ENCODE data around the gene LPIN1. TPM values are rescaled to one million over a fixed set of nuclear protein-coding genes. Genes with fewer than 3 reads are reported as not detected.

LPIN1 gene
- total RNA-seq, 1 experiment from 2014 or later: 4.4 TPM

DNA sequence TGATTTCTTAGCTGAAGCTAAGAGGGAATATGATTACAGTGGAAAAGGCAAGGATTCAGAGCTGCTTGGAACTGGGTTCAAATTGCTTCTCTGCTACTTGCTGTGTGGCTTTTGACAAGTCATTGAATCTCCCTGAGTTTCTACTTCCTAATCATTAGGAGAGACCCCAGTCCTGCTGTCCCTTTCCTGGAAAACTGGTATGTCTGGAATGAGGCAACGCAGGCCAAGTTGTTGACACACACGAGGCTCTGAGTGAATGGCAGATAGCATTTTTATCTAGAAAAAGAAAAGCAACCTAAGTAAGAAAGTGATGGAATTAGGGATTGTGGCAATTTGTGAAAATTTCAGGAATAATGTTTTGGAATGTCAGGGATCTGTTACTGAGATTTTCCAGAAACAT is 123.6 kb downstream of the LPIN1 start:
- H3K9ac ChIP-seq (ENCODE audit: extremely low read depth, insufficient read length, low read length): no peak overlapping the region
- TF ChIP-seq, protein P1, sequence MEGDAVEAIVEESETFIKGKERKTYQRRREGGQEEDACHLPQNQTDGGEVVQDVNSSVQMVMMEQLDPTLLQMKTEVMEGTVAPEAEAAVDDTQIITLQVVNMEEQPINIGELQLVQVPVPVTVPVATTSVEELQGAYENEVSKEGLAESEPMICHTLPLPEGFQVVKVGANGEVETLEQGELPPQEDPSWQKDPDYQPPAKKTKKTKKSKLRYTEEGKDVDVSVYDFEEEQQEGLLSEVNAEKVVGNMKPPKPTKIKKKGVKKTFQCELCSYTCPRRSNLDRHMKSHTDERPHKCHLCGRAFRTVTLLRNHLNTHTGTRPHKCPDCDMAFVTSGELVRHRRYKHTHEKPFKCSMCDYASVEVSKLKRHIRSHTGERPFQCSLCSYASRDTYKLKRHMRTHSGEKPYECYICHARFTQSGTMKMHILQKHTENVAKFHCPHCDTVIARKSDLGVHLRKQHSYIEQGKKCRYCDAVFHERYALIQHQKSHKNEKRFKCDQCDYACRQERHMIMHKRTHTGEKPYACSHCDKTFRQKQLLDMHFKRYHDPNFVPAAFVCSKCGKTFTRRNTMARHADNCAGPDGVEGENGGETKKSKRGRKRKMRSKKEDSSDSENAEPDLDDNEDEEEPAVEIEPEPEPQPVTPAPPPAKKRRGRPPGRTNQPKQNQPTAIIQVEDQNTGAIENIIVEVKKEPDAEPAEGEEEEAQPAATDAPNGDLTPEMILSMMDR (conservative IDR thresholded peaks at IDR 0.05): no peak
- no peak overlapping the region for H2BK20ac ChIP-seq (ENCODE audit: low read depth, low read length, poor library complexity, severe bottlenecking)
- no peaks in the 10 kb centered on the region for H4K20me1 ChIP-seq (ENCODE audit: control insufficient read depth, insufficient read depth, insufficient read length)
- H2AK5ac ChIP-seq (ENCODE audit: insufficient read length, low read length): no peak overlapping the region
- no peak overlapping the region for H4K8ac ChIP-seq (replicated peaks; ENCODE audit: insufficient read length, low read depth, low read length)
- no peaks in the 10 kb centered on the region for H3K27me3 ChIP-seq (ENCODE audit: insufficient read depth, low read length)
- H3K56ac ChIP-seq (ENCODE audit: insufficient read length, low read depth, low read length): no peak overlapping the region
- no peak overlapping the region for H2BK5ac ChIP-seq (ENCODE audit: insufficient read length, low read length)
- H2BK120ac ChIP-seq (ENCODE audit: low read depth, low read length, poor library complexity, severe bottlenecking): no peak overlapping the region
- H3K27ac Mint-ChIP-seq: no peak overlapping the region
- no peaks in the 10 kb centered on the region; a peak in 1 of 7 replicates for H3K36me3 Mint-ChIP-seq (ENCODE audit: insufficient read depth in 1 of 3, low read depth in 3 of 3)
- H2BK15ac ChIP-seq (ENCODE audit: low read depth, low read length): no peak overlapping the region
- no CpG with 5 or more reads among the region's 2 CpGs for WGBS (ENCODE audit: extremely low coverage, insufficient read length, low lambda C conversion rate)
- H4K91ac ChIP-seq (ENCODE audit: insufficient read length, low read depth, low read length): no peak overlapping the region
- H3K4me3 Mint-ChIP-seq: no peak overlapping the region
- no peak overlapping the region for H3K4me2 ChIP-seq (ENCODE audit: insufficient read depth, insufficient read length, low read length)
- no peak overlapping the region for H3K23ac ChIP-seq (ENCODE audit: insufficient read length, low read depth, low read length)
- H3K27ac ChIP-seq (ENCODE audit: insufficient read length, low read depth, low read length): no peak overlapping the region
- no peak overlapping the region for H3K14ac ChIP-seq (ENCODE audit: insufficient read depth, low read length)
- H3K79me1 ChIP-seq (ENCODE audit: insufficient read depth, low read depth, low read length, poor library complexity, severe bottlenecking): no peaks in the 10 kb centered on the region
- peaks cover 0 to 3% of the 10 kb centered on the region in 2 experiments; a peak in 1 of 5 replicates for H3K9me3 Mint-ChIP-seq
- H3K4me1 ChIP-seq (ENCODE audit: insufficient read depth, low read length): no peaks in the 10 kb centered on the region
- H4K5ac ChIP-seq (ENCODE audit: insufficient read length, low read depth, low read length): no peak overlapping the region
- no peak overlapping the region for H2BK12ac ChIP-seq (ENCODE audit: insufficient read length, low read depth, low read length)
- no peak overlapping the region for H3T11ph ChIP-seq (ENCODE audit: low read length)
- H3K79me2 ChIP-seq (ENCODE audit: insufficient read depth, low read length): no peaks in the 10 kb centered on the region
- H2AFZ ChIP-seq (ENCODE audit: low read length): no peak overlapping the region
- no peak overlapping the region for H3K4ac ChIP-seq (ENCODE audit: low read depth, low read length)
- DNase-seq: no peak
- H3K9me3 ChIP-seq (ENCODE audit: control insufficient read depth, low read depth, low read length): no peaks in the 10 kb centered on the region
- no peaks in the 10 kb centered on the region; the same call in 1 of the 2 replicates for H3K27me3 Mint-ChIP-seq (ENCODE audit: low read depth)
- H3K18ac ChIP-seq (ENCODE audit: insufficient read length, low read depth, low read length): no peak overlapping the region
- H3K23me2 ChIP-seq (ENCODE audit: insufficient read length, low read depth, low read length, poor library complexity, severe bottlenecking): no peaks in the 10 kb centered on the region
- peaks cover 12 to 26% of the 10 kb centered on the region in 2 experiments; a peak in 3 of 4 replicates for H3K4me1 Mint-ChIP-seq

Data from H9 (cell line).